Fibroblast of pulmonary artery (primary cell): ENCODE results near the gene TMPRSS9.

Source experiments
- DNase-seq: peaks from one replicate; pipeline ENCODE4 v3.0.0-alpha.2; 2010; ENCODE audit warnings: low read depth
- H3K4me3 ChIP-seq: replicated peaks from 2 replicates; pipeline ENCODE4 v1.5.1; 2011; ENCODE audit warnings: low read depth, mild to moderate bottlenecking, control low read depth, low read length, moderate library complexity
- TF ChIP-seq, protein P1 (sequence below): IDR thresholded peaks from 2 replicates; pipeline ENCODE4 v1.5.1; 2011; ENCODE audit warnings: mild to moderate bottlenecking, control low read depth, low read length, inconsistent platforms; ENCODE audit errors: missing control alignments

Gene TMPRSS9

DNA sequence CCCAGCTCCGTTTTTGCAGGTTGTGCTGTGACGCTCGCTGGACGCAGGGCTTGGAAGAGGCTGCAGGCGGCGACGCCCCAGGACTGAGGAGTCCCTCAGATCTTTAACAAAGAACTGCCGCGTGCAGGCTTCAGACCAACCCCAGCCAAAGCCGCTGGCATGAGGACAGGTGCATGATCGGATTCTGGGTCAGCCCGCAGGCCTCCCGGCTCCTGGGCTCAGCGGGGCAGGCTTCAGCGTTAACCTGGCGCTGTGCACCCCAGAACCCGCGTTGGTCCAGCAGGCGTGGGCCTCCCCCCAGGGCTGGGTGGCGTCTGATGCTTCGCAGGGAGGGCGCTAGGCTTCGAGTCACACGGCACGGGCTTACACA is 68.2 kb downstream of the TMPRSS9 start:
- H3K4me3 ChIP-seq, result peak overlapping the region; percentile 88
- TF ChIP-seq, protein P1, sequence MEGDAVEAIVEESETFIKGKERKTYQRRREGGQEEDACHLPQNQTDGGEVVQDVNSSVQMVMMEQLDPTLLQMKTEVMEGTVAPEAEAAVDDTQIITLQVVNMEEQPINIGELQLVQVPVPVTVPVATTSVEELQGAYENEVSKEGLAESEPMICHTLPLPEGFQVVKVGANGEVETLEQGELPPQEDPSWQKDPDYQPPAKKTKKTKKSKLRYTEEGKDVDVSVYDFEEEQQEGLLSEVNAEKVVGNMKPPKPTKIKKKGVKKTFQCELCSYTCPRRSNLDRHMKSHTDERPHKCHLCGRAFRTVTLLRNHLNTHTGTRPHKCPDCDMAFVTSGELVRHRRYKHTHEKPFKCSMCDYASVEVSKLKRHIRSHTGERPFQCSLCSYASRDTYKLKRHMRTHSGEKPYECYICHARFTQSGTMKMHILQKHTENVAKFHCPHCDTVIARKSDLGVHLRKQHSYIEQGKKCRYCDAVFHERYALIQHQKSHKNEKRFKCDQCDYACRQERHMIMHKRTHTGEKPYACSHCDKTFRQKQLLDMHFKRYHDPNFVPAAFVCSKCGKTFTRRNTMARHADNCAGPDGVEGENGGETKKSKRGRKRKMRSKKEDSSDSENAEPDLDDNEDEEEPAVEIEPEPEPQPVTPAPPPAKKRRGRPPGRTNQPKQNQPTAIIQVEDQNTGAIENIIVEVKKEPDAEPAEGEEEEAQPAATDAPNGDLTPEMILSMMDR, result no peak

DNA sequence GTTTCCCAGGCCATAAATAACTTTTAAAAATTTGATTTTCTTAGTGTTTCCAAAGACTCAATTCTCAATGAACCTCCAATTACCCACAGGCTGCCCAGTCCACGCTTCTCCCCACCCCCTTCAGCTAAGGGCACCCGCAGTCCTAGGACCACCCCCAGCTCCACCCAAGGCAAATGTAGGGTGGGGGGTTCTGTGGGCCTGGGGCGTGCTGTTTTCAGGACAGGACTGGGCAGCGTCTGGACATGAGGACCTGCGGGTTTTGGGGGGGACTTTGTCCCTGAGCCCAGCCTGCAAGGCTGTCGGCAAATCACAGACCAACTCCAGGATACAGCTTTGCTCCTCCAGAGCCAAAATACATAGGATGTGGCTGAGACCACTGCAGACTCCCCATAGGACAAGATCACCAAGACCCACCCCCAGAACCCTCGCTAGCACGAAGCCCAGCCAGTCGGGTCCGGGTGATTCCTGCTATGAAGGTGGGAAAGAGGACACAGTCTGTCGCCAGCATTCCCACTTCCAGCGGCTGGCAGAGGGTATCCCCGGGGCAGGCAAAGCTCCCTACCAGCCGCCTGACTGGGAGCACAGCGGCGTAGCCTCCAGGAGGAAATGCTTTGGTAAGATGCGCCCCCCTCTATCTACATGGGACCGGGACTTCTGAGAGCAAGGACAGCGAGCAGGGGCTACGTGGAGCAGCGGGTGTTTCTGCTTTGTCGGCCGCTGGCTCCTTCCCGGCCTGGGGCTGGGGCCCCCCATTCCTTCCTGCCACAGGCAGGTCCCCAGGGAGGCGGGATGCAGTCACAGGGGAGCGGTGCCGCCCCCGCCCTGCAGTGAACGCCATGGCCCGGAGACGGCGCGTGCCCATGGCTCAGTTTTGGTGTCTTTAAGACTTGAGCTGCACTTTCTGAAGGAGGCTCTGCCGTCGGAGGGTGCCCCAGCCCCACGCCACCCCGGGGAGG is 69.0 kb downstream of the TMPRSS9 start:
- H3K4me3 ChIP-seq, result no peak overlapping the region
- DNase-seq, result no peak
- TF ChIP-seq, protein P1, result no peak

More for the DNA sequence above, 68.2 kb downstream of the TMPRSS9 start:
- DNase-seq, result no peak

DNA sequence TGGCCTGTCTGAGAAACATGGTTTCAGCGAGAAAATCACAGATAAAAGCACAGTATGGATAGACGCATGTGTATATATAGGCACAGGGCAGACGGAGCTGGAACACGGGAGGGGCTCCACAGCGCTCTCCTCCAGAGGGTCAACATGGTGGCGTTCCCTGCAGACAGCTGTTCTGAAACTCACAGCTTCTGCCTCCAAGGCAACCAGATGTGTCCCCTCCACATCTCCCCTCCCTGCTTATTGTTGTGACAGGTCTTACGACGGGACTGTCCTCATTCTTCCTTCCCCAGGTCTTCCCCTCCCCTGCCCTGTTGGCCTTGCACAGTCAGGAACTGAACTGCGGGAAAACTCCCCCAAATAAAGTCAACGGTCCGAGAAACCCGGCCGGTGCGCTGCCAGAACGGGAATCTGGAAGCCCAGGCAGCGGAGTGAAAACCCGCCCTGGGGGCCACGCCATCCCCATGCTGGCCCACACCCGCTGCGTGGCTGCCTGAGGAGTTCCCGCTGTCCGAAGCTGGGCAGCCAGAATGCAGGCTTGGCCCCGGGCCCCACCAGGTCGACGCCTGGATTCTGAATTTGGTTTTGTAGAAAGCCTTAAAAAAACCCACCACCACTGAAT is 70.0 kb downstream of the TMPRSS9 start:
- H3K4me3 ChIP-seq, result no peak overlapping the region
- no peak for DNase-seq
- TF ChIP-seq, protein P1, result no peak

DNA sequence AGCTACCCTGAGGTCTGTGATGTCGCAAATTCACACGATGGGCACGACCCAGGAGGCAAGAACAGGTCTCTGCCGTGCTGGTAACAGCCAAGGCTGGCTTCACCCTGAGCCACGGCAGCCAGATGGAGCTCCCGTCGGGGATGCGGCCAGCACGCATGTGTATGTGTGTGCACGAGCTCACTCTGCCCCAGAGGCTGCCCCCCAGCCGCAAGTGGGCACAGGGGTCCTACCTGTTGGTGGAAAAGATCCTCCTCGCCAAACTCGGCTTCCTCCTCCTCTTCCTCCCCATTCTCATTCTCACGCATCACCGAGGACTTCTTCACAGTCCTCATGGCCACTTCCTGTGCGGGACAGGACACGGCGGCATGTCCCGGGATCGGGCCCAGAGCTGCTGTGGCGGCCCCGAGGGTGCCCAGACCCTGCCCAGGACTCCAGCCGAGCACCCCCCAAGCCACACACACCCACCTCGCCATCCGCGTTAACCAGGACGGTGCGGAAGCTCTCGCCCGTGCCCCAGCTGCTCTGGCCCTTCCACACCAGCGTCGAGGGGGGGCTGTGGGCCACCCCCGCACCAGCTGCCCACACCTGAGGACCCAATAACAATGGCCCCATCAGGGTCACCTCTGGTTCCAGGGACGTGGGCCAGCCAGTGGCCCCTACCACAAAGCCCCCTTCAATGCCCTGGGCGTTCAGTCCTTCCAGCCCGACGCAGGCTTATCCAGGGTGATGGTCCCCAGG is 71.4 kb downstream of the TMPRSS9 start:
- TF ChIP-seq, protein P1, result no peak
- DNase-seq, result no peak
- H3K4me3 ChIP-seq, result no peak overlapping the region

DNA sequence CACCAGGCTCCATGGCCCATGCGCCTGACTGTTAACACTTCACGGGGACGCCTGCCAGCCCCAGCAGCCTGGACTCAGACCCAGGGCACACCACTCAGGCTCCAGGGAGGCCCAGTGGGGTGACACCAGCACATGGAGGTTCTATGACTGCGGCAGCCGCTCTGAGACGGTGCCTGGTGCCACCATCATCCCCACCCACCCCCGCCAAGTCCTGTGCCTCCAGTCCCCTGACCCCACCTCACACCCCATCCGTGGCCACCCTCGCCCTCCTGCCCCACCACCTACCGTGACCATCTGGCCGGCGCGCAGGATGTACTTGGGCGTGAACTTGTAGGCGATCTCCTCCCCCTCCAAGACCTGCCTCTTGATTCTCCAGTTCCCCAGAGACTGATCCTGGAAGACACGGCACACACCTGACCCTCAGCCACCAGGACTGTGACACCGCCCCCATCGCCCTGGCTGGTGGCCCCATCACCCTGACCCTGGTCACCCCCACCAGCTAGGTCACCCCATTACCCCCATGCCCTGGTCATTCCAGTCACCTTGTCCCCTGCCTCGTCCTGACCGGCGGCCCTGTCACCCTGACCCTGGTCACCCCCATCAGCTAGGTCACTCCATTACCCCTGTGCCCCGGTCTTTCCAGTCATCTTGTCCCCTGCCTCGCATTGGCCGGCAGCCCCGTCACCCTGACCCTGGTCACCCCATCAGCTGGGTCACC is 72.2 kb downstream of the TMPRSS9 start:
- TF ChIP-seq, protein P1, result no peak
- H3K4me3 ChIP-seq, result no peak overlapping the region
- DNase-seq, result no peak

DNA sequence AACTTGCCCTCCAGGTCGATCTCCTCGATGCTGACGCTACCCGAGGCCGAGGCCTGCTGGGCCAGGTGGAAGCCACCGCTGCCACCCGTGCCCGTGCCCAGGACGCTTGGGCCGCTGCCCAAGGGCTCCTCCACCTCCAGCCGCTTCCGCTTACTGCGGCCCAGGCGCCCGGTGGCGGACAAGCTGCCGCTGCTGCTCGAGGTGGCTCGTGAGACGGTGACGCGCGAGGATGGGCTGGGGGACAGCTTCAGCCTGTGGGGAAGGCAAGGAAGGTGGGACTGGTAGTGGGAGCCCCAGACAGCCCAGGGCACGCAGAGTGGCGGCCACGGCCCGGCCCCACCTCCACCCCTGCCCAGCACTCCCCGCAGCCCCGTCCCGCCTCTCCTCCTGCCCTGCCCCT is 73.8 kb downstream of the TMPRSS9 start:
- TF ChIP-seq, protein P1, result no peak
- H3K4me3 ChIP-seq, result no peak overlapping the region
- DNase-seq, result no peak
